ENCODE measurements around the gene PLEKHM2. TPM values are rescaled to one million over a fixed set of nuclear protein-coding genes. Genes with fewer than 3 reads are reported as not detected.

Gene PLEKHM2
- total RNA-seq, 2 donors from 2014 or later: 32.7 to 37.2 TPM

- DNase-seq: no peak
- intact Hi-C loops (cut with DNase I): no loop called here
- Histone ChIP-seq H3K9me3 (no peaks in the 10 kb centered on the region), H3K4me1 (no peaks in the 10 kb centered on the region), H3K27me3 (no peaks in the 10 kb centered on the region), H3K27ac (no peak overlapping the region), H3K4me3 (no peak overlapping the region), H3K36me3 (no peaks in the 10 kb centered on the region), H3K9ac (ENCODE audit: low read depth in 2 of 2, low read length in 2 of 2) (no peak overlapping the region)
- TF ChIP-seq CTCF (IDR thresholded peaks at IDR 0.05): no peak
These were observed 15.9 kb upstream of the PLEKHM2 start for GRCh38 chr1:15668089-15668754.

GRCh38 chr1:15669074-15669473, 15.0 kb upstream of the PLEKHM2 start:
- intact Hi-C loops (cut with DNase I): no loop called here
- no peaks in the 10 kb centered on the region for H3K9me3 ChIP-seq
- no peaks in the 10 kb centered on the region for H3K36me3 ChIP-seq
- H3K27me3 ChIP-seq: no peaks in the 10 kb centered on the region
- no peak overlapping the region for H3K27ac ChIP-seq
- no peak overlapping the region for H3K4me3 ChIP-seq
- TF ChIP-seq CTCF (IDR thresholded peaks at IDR 0.05): no peak
- H3K9ac ChIP-seq (ENCODE audit: low read depth in 2 of 2, low read length in 2 of 2): no peak overlapping the region
- DNase-seq: no peak
- no peaks in the 10 kb centered on the region for H3K4me1 ChIP-seq

GRCh38 chr1:15669864-15670263, 14.3 kb upstream of the PLEKHM2 start:
- H3K36me3 ChIP-seq: no peaks in the 10 kb centered on the region
- H3K9me3 ChIP-seq: no peaks in the 10 kb centered on the region
- no peak overlapping the region for H3K27ac ChIP-seq
- DNase-seq: no peak
- no peak overlapping the region for H3K4me3 ChIP-seq
- no peaks in the 10 kb centered on the region for H3K4me1 ChIP-seq
- H3K9ac ChIP-seq (ENCODE audit: low read depth in 2 of 2, low read length in 2 of 2): no peak overlapping the region
- H3K27me3 ChIP-seq: no peaks in the 10 kb centered on the region
- intact Hi-C loops (cut with DNase I): no loop called here
- no peak for TF ChIP-seq CTCF (IDR thresholded peaks at IDR 0.05)

- Histone ChIP-seq H3K9me3 (no peaks in the 10 kb centered on the region), H3K36me3 (no peaks in the 10 kb centered on the region), H3K27me3 (no peaks in the 10 kb centered on the region), H3K4me1 (no peaks in the 10 kb centered on the region), H3K27ac (no peak overlapping the region), H3K9ac (ENCODE audit: low read depth in 2 of 2, low read length in 2 of 2) (no peak overlapping the region), H3K4me3 (no peak overlapping the region)
- no peak for DNase-seq
- no peak for TF ChIP-seq CTCF (IDR thresholded peaks at IDR 0.05)
- intact Hi-C loops (cut with DNase I): no loop called here
These were observed 12.7 kb upstream of the PLEKHM2 start for GRCh38 chr1:15671430-15671829.

- Histone ChIP-seq H3K9me3 (no peaks in the 10 kb centered on the region), H3K4me1 (no peaks in the 10 kb centered on the region), H3K27ac (no peak overlapping the region), H3K36me3 (no peaks in the 10 kb centered on the region), H3K9ac (ENCODE audit: low read depth in 2 of 2, low read length in 2 of 2) (no peak overlapping the region), H3K4me3 (no peak overlapping the region), H3K27me3 (no peaks in the 10 kb centered on the region)
- TF ChIP-seq CTCF (IDR thresholded peaks at IDR 0.05): no peak
- no peak for DNase-seq
- intact Hi-C loops (cut with DNase I): no loop called here
These were observed 9.5 kb upstream of the PLEKHM2 start for GRCh38 chr1:15674386-15675159.

All from colonic mucosa (tissue), 4 donors.